Posterior cingulate gyrus (tissue), 11 donors: ENCODE results near the gene CLDN9.

Experiments
- DNase-seq, 10 donors: peaks; one replicate each; pipeline versions ENCODE4 v3.0.0 to v3.0.0-alpha.2; 2020 to 2021; ENCODE audit warnings: mixed read lengths in 3 of 10
- intact Hi-C: fragments of 100-400 bp; cut with DNase I; formaldehyde crosslinking; loops from one replicate; pipeline ENCODE4 v1.15.1; 2023

CLDN9 gene

GRCh38 chr16:3014971-3015370 lies 2.2 kb downstream of the CLDN9 start:
- DNase-seq = no peak
- intact Hi-C loops = no loop called here

GRCh38 chr16:3015865-3016521 lies 3.3 kb downstream of the CLDN9 start:
- intact Hi-C loops = no loop called here
- DNase-seq = no peak

GRCh38 chr16:3017344-3017743 lies 4.6 kb downstream of the CLDN9 start:
- intact Hi-C loops = no loop called here
- no peak for DNase-seq

- DNase-seq = no peak
- intact Hi-C loops = no loop called here
Measured at GRCh38 chr16:3017794-3018506, 5.2 kb downstream of the CLDN9 start, which contains the start of gene CLDN6. CLDN6 (minus strand) TSS chr16:3018183; CDS start chr16:3016021, 2,162 bp downstream.

GRCh38 chr16:3019594-3020246 lies 7.0 kb downstream of the CLDN9 start:
- intact Hi-C loops = loop anchor here (2.0 kb wide), 1 partner anchor 15 kb away; no protein-coding TSS in a partner anchor
- no peak for DNase-seq

GRCh38 chr16:3020247-3020603 lies 7.5 kb downstream of the CLDN9 start, which contains the start of gene TNFRSF12A:
TNFRSF12A (plus strand) TSS chr16:3020368; CDS start chr16:3020398, 30 bp downstream.
- DNase-seq = peak in 3 of 10 donors; percentile 22 to 89 (median 61)
- intact Hi-C loops = loop anchor here (2.0 kb wide), 1 partner anchor 15 kb away; no protein-coding TSS in a partner anchor

GRCh38 chr16:3020604-3021448 lies 8.1 kb downstream of the CLDN9 start:
- intact Hi-C loops = loop anchor here (2.0 kb wide), 1 partner anchor 16 kb away; no protein-coding TSS in a partner anchor
- peak in 5 of 10 donors; percentile 9 to 91 (median 60) for DNase-seq

- peak in 4 of 10 donors; percentile 6 to 90 (median 29) for DNase-seq
- intact Hi-C loops = loop anchor here (2.0 kb wide), 1 partner anchor 17 kb away; no protein-coding TSS in a partner anchor
Measured at GRCh38 chr16:3021449-3022207, 8.9 kb downstream of the CLDN9 start.

- DNase-seq = peak in 9 of 10 donors; percentile 55 to 98 (median 76)
- intact Hi-C loops = no loop called here
Measured at GRCh38 chr16:3022208-3022683, 9.5 kb downstream of the CLDN9 start.

- peak in 1 of 10 donors; percentile 64 for DNase-seq
- intact Hi-C loops = no loop called here
Measured at GRCh38 chr16:3022684-3023414, 10.1 kb downstream of the CLDN9 start.

GRCh38 chr16:3023415-3023668 lies 10.6 kb downstream of the CLDN9 start:
- intact Hi-C loops = no loop called here
- peak in 6 of 10 donors; percentile 35 to 91 (median 50) for DNase-seq

- intact Hi-C loops = no loop called here
- peak; percentile 95 to 100 (median 98) for DNase-seq
Measured at GRCh38 chr16:3023669-3024478, 11.2 kb downstream of the CLDN9 start, which contains the start of the genes HCFC1R1 and THOC6. HCFC1R1 (minus strand) TSS chr16:3023942; CDS start chr16:3023941, 1 bp downstream. THOC6 (plus strand) TSS chr16:3024035; CDS start chr16:3024327, 292 bp downstream.

- intact Hi-C loops = no loop called here
- no peak for DNase-seq
Measured at GRCh38 chr16:3025032-3026002, 12.6 kb downstream of the CLDN9 start.

- intact Hi-C loops = no loop called here
- DNase-seq = no peak
Measured at GRCh38 chr16:3026003-3026378, 13.3 kb downstream of the CLDN9 start.

- intact Hi-C loops = no loop called here
- peak in 1 of 10 donors; percentile 63 for DNase-seq
Measured at GRCh38 chr16:3026609-3027488, 14.1 kb downstream of the CLDN9 start.

- DNase-seq = no peak
- intact Hi-C loops = no loop called here
Measured at GRCh38 chr16:3027489-3027795, 14.7 kb downstream of the CLDN9 start.
